ENCODE data around the gene CCDC57.

DNA sequence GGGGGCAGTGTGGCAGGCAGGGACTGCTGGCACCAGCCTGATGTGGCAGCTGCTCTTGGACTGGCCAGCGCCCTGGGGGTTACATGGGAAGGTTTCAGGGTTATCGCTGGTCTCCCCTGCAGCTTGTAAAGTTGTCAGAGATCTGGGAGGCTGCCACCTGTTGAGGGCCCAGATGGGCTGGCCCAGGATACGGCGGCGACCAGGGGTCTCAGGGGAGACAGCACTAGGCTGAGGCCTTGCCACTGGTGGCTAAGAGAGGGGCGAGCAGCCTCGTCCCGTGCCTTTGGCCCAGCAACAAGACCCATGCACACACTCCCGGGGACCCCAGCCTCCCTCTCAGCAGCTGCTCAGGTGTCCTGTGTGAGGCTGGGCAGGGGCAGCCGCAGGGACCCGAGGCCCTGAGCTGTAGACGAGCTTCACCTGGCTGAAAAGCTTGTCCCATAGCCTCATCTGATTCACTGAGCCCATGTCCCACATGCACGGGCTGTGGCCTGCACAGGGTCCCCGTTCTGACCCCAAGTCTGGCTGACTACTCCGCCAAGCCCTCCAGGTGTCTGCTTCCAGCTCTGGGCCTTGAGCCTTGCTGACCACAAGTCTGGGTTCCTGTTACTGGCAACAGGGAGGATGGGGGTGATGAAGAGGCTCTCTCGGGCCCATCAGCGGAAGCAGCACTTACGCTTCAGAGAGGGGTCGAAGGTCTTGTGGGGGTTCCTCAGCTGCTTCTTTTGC lies 153.2 kb downstream of the CCDC57 start:
- TF ChIP-seq POLR2A (IDR thresholded peaks at IDR 0.05) (no peak), CTCF (IDR thresholded peaks at IDR 0.05) (no peak)

Measured in thyroid gland (tissue), 4 donors.